Muscle of leg (tissue), 11 donors: ENCODE data around the gene PTGES3L. TPM values are rescaled to one million over a fixed set of nuclear protein-coding genes. Genes with fewer than 3 reads are reported as not detected.
"Not testable (repeated sequence)": the region's sequence is repeated elsewhere in the genome, so short reads cannot be mapped to it uniquely, and the experiment has no call there.

ENCODE experiments used
- DNase-seq: peaks from one replicate; pipeline ENCODE4 v3.0.0; 2013
- H3K27ac ChIP-seq: one replicate; pipeline ENCODE4 v1.5.1; 2013; ENCODE audit warnings: mild to moderate bottlenecking, low read length, control low read depth
- H3K27me3 ChIP-seq: one replicate; pipeline ENCODE4 v1.6.1; 2013; ENCODE audit warnings: low read length; ENCODE audit not compliant: control insufficient read depth, insufficient read depth
- H3K36me3 ChIP-seq: one replicate; pipeline ENCODE4 v1.6.1; 2013; ENCODE audit warnings: low read length; ENCODE audit not compliant: control insufficient read depth, insufficient read depth
- H3K4me1 ChIP-seq: one replicate; pipeline ENCODE4 v1.6.1; 2013; ENCODE audit warnings: low read length; ENCODE audit not compliant: control insufficient read depth, insufficient read depth
- H3K4me3 ChIP-seq: one replicate; pipeline ENCODE4 v1.5.1; 2013; ENCODE audit warnings: low read length, control low read depth
- H3K9me3 ChIP-seq: replicated peaks from 2 replicates; pipeline ENCODE4 v1.6.1; 2013; ENCODE audit warnings: low read depth, low read length; ENCODE audit not compliant: control insufficient read depth
- WGBS: methylation state at CpG from one replicate; pipeline ENCODE4 v1.1.5; 2013; ENCODE audit warnings: missing lambda C conversion rate; ENCODE audit not compliant: insufficient coverage; 5-methylcytosine and 5-hydroxymethylcytosine counted together
- polyA plus RNA-seq, 8 donors: library from polyadenylated mRNA; unstranded; fragments of 120-200 nt; gene quantifications; one replicate each; pipeline versions ENCODE4 v1.2.1 to v1.2.3, GENCODE V29; 2013; ENCODE audit warnings: inconsistent platforms in 1 of 8, low replicate concordance in 1 of 8; ENCODE audit not compliant: insufficient read length in 8 of 8, insufficient read depth in 1 of 8
- total RNA-seq: library from RNA; stranded (reverse); fragments of 120-200 nt; gene quantifications from one replicate; pipeline ENCODE4 v1.2.4, GENCODE V29; 2013

Gene PTGES3L
- total and polyA plus RNA-seq, 9 donors: 37.3 to 81.2 (median 58.1) TPM

- WGBS: no CpG with 5 or more reads among the region's 1 CpG
- Histone ChIP-seq H3K9me3 (no peaks in the 10 kb centered on the region), H3K27ac (no peak overlapping the region), H3K27me3 (no peaks in the 10 kb centered on the region), H3K4me1 (no peaks in the 10 kb centered on the region), H3K4me3 (no peak overlapping the region), H3K36me3 (peaks cover 75% of the 10 kb centered on the region)
- DNase-seq: no peak
Measured at GRCh38 chr17:42953669-42954068, 26.2 kb downstream of the PTGES3L start.

DNA sequence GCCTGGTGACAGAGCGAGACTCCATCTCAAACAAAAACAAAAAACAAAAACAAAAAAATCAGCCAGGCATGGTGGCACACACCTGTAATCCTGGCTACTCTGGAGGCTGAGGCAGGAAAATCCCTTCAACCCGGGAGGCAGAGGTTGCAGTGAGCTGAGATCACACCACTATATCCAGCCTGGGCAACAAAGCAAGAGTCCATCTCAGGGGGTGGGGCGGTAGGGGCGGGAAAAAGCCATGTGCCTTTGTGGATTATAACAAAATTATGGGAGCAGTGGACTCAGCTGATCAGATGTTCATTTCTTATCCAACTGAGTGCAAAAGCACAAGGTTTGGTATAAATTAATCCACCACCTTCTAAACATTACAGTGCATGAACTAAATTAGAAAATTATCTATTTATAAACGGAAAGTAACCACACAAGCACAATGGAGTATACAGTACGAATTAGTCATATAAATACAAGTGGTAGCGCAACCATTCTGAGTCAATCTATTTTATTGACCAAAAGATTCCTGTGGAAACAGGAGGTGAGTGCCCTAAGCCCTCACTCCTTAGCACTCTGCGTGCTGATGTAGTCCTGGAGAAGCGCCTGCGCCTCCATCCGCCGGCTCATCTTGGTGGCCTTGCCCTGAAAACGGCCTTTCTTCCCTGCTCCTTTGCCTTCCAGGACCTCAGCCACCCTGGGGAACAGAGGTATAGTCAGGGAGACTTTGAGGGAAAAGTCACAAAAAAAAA is 29.7 kb downstream of the PTGES3L start:
- H3K4me1 ChIP-seq: no peaks in the 10 kb centered on the region
- H3K9me3 ChIP-seq: no peaks in the 10 kb centered on the region
- H3K36me3 ChIP-seq: peaks cover 57% of the 10 kb centered on the region
- no peaks in the 10 kb centered on the region for H3K27me3 ChIP-seq
- no peak overlapping the region for H3K4me3 ChIP-seq
- no peak for DNase-seq
- H3K27ac ChIP-seq: no peak overlapping the region
- 93% methylated on average over 4 of the region's 13 CpGs for WGBS

- Histone ChIP-seq H3K4me1 (no peaks in the 10 kb centered on the region), H3K9me3 (no peaks in the 10 kb centered on the region), H3K27me3 (no peaks in the 10 kb centered on the region), H3K27ac (no peak overlapping the region), H3K36me3 (peaks cover 26% of the 10 kb centered on the region), H3K4me3 (no peak overlapping the region)
- no peak for DNase-seq
- WGBS: no CpG with 5 or more reads among the region's 1 CpG
Measured at GRCh38 chr17:42946812-42947211, 33.1 kb downstream of the PTGES3L start.

DNA sequence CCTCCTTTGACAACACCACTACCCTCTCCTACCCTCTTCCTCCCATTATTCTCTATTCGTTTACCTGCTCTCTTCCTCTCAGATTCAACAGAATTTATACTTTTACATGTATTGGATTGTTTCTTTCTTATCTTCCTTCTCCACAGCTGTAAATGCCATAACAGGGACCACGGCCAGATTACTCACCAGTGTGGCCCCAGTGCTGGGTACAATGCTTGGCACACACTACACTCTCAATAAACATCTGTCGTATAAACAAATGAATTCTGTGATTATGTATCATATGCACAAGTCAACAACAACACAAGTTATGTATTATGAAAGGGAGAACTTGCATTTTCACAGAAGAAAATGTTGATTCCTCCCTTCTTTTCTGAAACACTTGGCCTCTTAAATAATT is 35.7 kb downstream of the PTGES3L start:
- H3K36me3 ChIP-seq: peaks cover 7% of the 10 kb centered on the region
- no peak overlapping the region for H3K27ac ChIP-seq
- no peaks in the 10 kb centered on the region for H3K4me1 ChIP-seq
- no peaks in the 10 kb centered on the region for H3K27me3 ChIP-seq
- H3K9me3 ChIP-seq: no peaks in the 10 kb centered on the region
- WGBS: no CpG with 5 or more reads among the region's 3 CpGs
- DNase-seq: no peak
- no peak overlapping the region for H3K4me3 ChIP-seq

DNA sequence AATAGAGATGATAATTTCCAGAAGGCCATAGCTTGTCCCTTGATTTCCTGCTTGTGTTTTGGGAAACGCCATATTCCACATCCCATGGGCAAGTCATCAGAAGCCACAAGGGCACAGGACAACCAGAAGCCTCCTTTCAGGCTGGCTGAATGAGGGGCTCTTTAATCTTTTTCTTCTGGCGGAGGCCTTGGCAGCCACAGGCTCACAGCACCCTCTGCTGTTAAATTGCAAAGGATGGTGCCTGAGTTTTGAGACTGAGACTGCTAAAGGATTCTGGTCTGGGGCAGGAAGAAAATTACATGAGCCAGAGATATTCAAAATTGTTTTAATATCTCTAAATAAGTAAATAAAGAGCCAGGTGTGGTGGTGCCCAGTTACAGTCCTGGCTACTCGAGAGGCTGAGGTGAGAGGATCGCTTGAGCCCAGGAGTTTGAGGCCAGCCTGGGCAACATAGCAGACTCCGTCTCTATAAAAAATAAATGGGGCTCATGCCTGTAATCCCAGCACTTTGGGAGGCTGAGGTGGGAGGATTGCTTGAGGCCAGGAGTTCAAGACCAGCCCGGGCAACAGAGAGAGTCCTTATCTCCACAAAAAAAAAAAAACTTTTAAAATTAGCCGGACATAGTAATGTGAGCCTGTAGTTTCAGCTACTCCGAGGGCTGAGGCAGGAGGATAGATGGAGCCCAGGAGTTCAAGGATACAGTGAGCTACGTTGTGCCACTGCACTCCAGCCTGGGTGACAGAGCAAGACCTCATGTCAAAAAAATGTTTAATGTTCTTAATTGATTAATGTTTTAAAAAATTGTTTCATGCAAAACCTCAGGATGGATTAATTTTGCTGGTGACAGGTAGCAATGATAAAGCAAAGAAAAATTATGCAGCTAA is 41.9 kb downstream of the PTGES3L start:
- Histone ChIP-seq H3K4me3 (no peak overlapping the region), H3K4me1 (no peaks in the 10 kb centered on the region), H3K9me3 (no peaks in the 10 kb centered on the region), H3K27ac (no peak overlapping the region), H3K27me3 (no peaks in the 10 kb centered on the region), H3K36me3 (no peaks in the 10 kb centered on the region)
- peak; percentile 69 for DNase-seq
- WGBS: 41% methylated on average over 5 of the region's 9 CpGs

DNA sequence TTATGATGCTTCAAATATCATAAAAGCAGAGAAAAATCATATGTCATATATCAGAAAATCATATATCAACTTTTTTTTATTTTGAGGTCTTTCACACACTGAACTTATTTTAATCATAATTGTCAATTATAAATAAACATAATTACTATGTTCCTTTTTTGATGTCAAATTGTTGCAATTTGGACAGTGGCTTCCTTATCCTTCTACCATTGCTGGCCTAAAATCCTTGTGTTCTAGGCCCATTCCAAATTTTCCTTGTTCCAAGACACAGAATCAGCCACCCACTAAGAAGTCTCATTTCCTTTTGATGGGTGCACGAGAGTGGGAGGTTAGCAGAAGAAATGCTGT is 50.4 kb downstream of the PTGES3L start:
- Histone ChIP-seq H3K27me3 (no peaks in the 10 kb centered on the region), H3K9me3 (no peaks in the 10 kb centered on the region), H3K4me3 (no peak overlapping the region), H3K27ac (no peak overlapping the region), H3K36me3 (no peaks in the 10 kb centered on the region), H3K4me1 (peaks cover 9% of the 10 kb centered on the region)
- no peak for DNase-seq
- no CpG with 5 or more reads among the region's 1 CpG for WGBS

GRCh38 chr17:42928714-42929496 is 51.0 kb downstream of the PTGES3L start:
- WGBS: 71% methylated on average over 1 of the region's 9 CpGs
- no peaks in the 10 kb centered on the region for H3K9me3 ChIP-seq
- peaks cover 9% of the 10 kb centered on the region for H3K4me1 ChIP-seq
- no peak overlapping the region for H3K4me3 ChIP-seq
- DNase-seq: peak; percentile 76
- H3K27me3 ChIP-seq: no peaks in the 10 kb centered on the region
- H3K36me3 ChIP-seq: no peaks in the 10 kb centered on the region
- H3K27ac ChIP-seq: peak overlapping the region; percentile 47

GRCh38 chr17:42924891-42925290 is 55.0 kb downstream of the PTGES3L start:
- H3K27ac ChIP-seq: no peak overlapping the region
- H3K4me1 ChIP-seq: peaks cover 19% of the 10 kb centered on the region
- DNase-seq: no peak
- H3K9me3 ChIP-seq: no peaks in the 10 kb centered on the region
- H3K27me3 ChIP-seq: no peaks in the 10 kb centered on the region
- H3K4me3 ChIP-seq: no peak overlapping the region
- WGBS: 49% methylated on average over 4 of the region's 5 CpGs
- H3K36me3 ChIP-seq: no peaks in the 10 kb centered on the region

GRCh38 chr17:42923472-42923871 is 56.4 kb downstream of the PTGES3L start:
- Histone ChIP-seq H3K4me1 (peaks cover 12% of the 10 kb centered on the region), H3K27ac (peak overlapping the region; percentile 21)
- H3K4me3 ChIP-seq, H3K27me3 ChIP-seq, H3K9me3 ChIP-seq, DNase-seq, H3K36me3 ChIP-seq: not testable (repeated sequence)
- 89% methylated on average over 5 of the region's 7 CpGs for WGBS

GRCh38 chr17:42922294-42922693 is 57.6 kb downstream of the PTGES3L start:
- Histone ChIP-seq H3K27ac (peak overlapping the region; percentile 32), H3K27me3 (no peaks in the 10 kb centered on the region), H3K4me1 (peaks cover 12% of the 10 kb centered on the region), H3K4me3 (no peak overlapping the region), H3K36me3 (no peaks in the 10 kb centered on the region), H3K9me3 (no peaks in the 10 kb centered on the region)
- peak; percentile 76 for DNase-seq
- WGBS: 40% methylated on average over 1 of the region's 7 CpGs
